Vagina (tissue), 2 donors: ENCODE measurements around the gene CCDC183. TPM values are rescaled to one million over a fixed set of nuclear protein-coding genes. Genes with fewer than 3 reads are reported as not detected.
"Not testable (repeated sequence)": the region's sequence is repeated elsewhere in the genome, so short reads cannot be mapped to it uniquely, and the experiment has no call there.

ENCODE experiments used
- DNase-seq, 2 donors: peaks; one replicate each; pipeline ENCODE4 v3.0.0-alpha.2; 2017; ENCODE audit errors: extremely low spot score in 2 of 2
- H3K27ac ChIP-seq: fragments of 200-600 bp; sonication (generic); one replicate; pipeline ENCODE4 v1.5.1; 2019
- H3K27me3 ChIP-seq: fragments of 200-600 bp; sonication (generic); one replicate; pipeline ENCODE4 v1.5.1; 2019
- H3K36me3 ChIP-seq, 2 donors: fragments of 200-600 bp; sonication (generic); one replicate each; pipeline ENCODE4 v1.5.1; 2017 to 2019
- H3K4me1 ChIP-seq: fragments of 200-600 bp; sonication (generic); one replicate; pipeline ENCODE4 v1.5.1; 2019
- H3K4me3 ChIP-seq, 2 donors: fragments of 200-600 bp; sonication (generic); 1 replicate in 1 of 2; 2 replicates in 1 of 2; pipeline ENCODE4 v1.5.1; 2016 to 2019
- H3K9me3 ChIP-seq: fragments of 200-600 bp; sonication (generic); one replicate; pipeline ENCODE4 v1.5.1; 2019
- CTCF ChIP-seq, 3 experiments: fragments of 450-650 bp in 2 of 3; fragments of 200-600 bp in 1 of 3; sonication (generic) in 1 of 3; IDR thresholded peaks; one replicate each; pipeline ENCODE4 v1.5.1; 2017 to 2019; ENCODE audit warnings: antibody characterized with exemption in 3 of 3, mild to moderate bottlenecking in 2 of 3, moderate library complexity in 2 of 3
- POLR2A ChIP-seq, 2 donors: fragments of 450-650 bp; IDR thresholded peaks; one replicate each; pipeline ENCODE4 v1.6.1; 2017; ENCODE audit warnings: antibody characterized with exemption in 2 of 2, mild to moderate bottlenecking in 2 of 2, moderate library complexity in 2 of 2
- POLR2AphosphoS5 ChIP-seq, 2 donors: sonication (generic); formaldehyde crosslinking; IDR thresholded peaks; one replicate each; pipeline ENCODE4 v1.9.0; 2017; ENCODE audit warnings: antibody characterized with exemption in 2 of 2, mild to moderate bottlenecking in 2 of 2, low read depth in 1 of 2; ENCODE audit not compliant: insufficient read depth in 1 of 2
- intact Hi-C: fragments of 100-400 bp; cut with DNase I; formaldehyde crosslinking; loops from one replicate; pipeline ENCODE4 v1.15.1; 2023
- total RNA-seq: library from RNA; depleted of rRNA; stranded (reverse); fragments of >200 nt; gene quantifications from one replicate; pipeline ENCODE4 v1.2.3, GENCODE V29; 2016

CCDC183 gene
- total RNA-seq, 1 donor from 2014 or later = not detected

GRCh38 chr9:136835162-136835931 lies 39.2 kb downstream of the CCDC183 start:
- DNase-seq = no peak
- H3K27me3 ChIP-seq = no peaks in the 10 kb centered on the region
- H3K36me3 ChIP-seq = peaks cover 0 to 40% of the 10 kb centered on the region in 2 donors
- H3K4me3 ChIP-seq = no peak overlapping the region
- H3K4me1 ChIP-seq = no peaks in the 10 kb centered on the region
- H3K9me3 ChIP-seq = no peaks in the 10 kb centered on the region
- intact Hi-C loops = no loop called here
- no peak overlapping the region for H3K27ac ChIP-seq
- TF ChIP-seq CTCF (IDR thresholded peaks at IDR 0.05) = no peak
- no peak for TF ChIP-seq POLR2AphosphoS5 (IDR thresholded peaks at IDR 0.05; ENCODE audit: insufficient read depth in 1 of 2, low read depth in 1 of 2)
- no peak for TF ChIP-seq POLR2A (IDR thresholded peaks at IDR 0.05)

GRCh38 chr9:136835932-136836904 lies 40.1 kb downstream of the CCDC183 start:
- Histone ChIP-seq H3K27me3 (no peaks in the 10 kb centered on the region), H3K4me3 (no peak overlapping the region), H3K36me3 (peaks cover 0 to 32% of the 10 kb centered on the region in 2 donors), H3K27ac (no peak overlapping the region), H3K4me1 (peaks cover 2% of the 10 kb centered on the region), H3K9me3 (no peaks in the 10 kb centered on the region)
- intact Hi-C loops = no loop called here
- DNase-seq = no peak
- TF ChIP-seq POLR2AphosphoS5 (IDR thresholded peaks at IDR 0.05; ENCODE audit: insufficient read depth in 1 of 2, low read depth in 1 of 2) (no peak), CTCF (IDR thresholded peaks at IDR 0.05) (no peak), POLR2A (IDR thresholded peaks at IDR 0.05) (no peak)

GRCh38 chr9:136837146-136837855 lies 41.2 kb downstream of the CCDC183 start:
- TF ChIP-seq POLR2AphosphoS5 (IDR thresholded peaks at IDR 0.05; ENCODE audit: insufficient read depth in 1 of 2, low read depth in 1 of 2) = no peak
- TF ChIP-seq POLR2A (IDR thresholded peaks at IDR 0.05) = no peak
- no peak for TF ChIP-seq CTCF (IDR thresholded peaks at IDR 0.05)
- H3K36me3 ChIP-seq = peaks cover 0 to 21% of the 10 kb centered on the region in 2 donors
- no peak overlapping the region for H3K4me3 ChIP-seq
- intact Hi-C loops = no loop called here
- no peak for DNase-seq
- H3K27ac ChIP-seq = no peak overlapping the region
- no peaks in the 10 kb centered on the region for H3K9me3 ChIP-seq
- peaks cover 13% of the 10 kb centered on the region for H3K4me1 ChIP-seq
- H3K27me3 ChIP-seq = no peaks in the 10 kb centered on the region

- H3K27me3 ChIP-seq, intact Hi-C loops, H3K4me3 ChIP-seq, H3K9me3 ChIP-seq, H3K27ac ChIP-seq, DNase-seq: not testable (repeated sequence)
- Histone ChIP-seq H3K36me3 (peaks cover 0 to 16% of the 10 kb centered on the region in 2 donors), H3K4me1 (peaks cover 19% of the 10 kb centered on the region)
These were observed 41.7 kb downstream of the CCDC183 start for GRCh38 chr9:136837856-136838277.
